Ecto neural progenitor cell (in vitro differentiated cells): Measurements from ENCODE around the gene ALLC.

ENCODE experiments used
- DNase-seq: peaks from one replicate; pipeline ENCODE4 v3.0.0-alpha.2; 2018; ENCODE audit warnings: low spot score

Gene ALLC

GRCh38 chr2:3725458-3726250 lies 67.7 kb downstream of the ALLC start:
- no peak for DNase-seq

- no peak for DNase-seq
Observed at GRCh38 chr2:3726511-3726910, 68.5 kb downstream of the ALLC start.

- no peak for DNase-seq
Observed at GRCh38 chr2:3727397-3728045, 69.5 kb downstream of the ALLC start.

GRCh38 chr2:3728104-3729054 lies 70.4 kb downstream of the ALLC start:
- DNase-seq = no peak

GRCh38 chr2:3729055-3729448 lies 71.1 kb downstream of the ALLC start:
- DNase-seq = no peak

GRCh38 chr2:3729786-3730185 lies 71.8 kb downstream of the ALLC start:
- DNase-seq = no peak

- DNase-seq = no peak
Observed at GRCh38 chr2:3730646-3731045, 72.6 kb downstream of the ALLC start.

GRCh38 chr2:3731829-3732228 lies 73.8 kb downstream of the ALLC start:
- DNase-seq = no peak

GRCh38 chr2:3736112-3736511 lies 78.1 kb downstream of the ALLC start:
- DNase-seq = peak; percentile 13

GRCh38 chr2:3737128-3737527 lies 79.1 kb downstream of the ALLC start:
- peak; percentile 23 for DNase-seq

GRCh38 chr2:3738454-3738853 lies 80.5 kb downstream of the ALLC start:
- DNase-seq = peak; percentile 51

- peak; percentile 43 for DNase-seq
Observed at GRCh38 chr2:3739313-3739712, 81.3 kb downstream of the ALLC start.

- no peak for DNase-seq
Observed at GRCh38 chr2:3741396-3741795, 83.4 kb downstream of the ALLC start.

- DNase-seq = no peak
Observed at GRCh38 chr2:3741867-3742602, 84.0 kb downstream of the ALLC start.

GRCh38 chr2:3742743-3743508 lies 84.9 kb downstream of the ALLC start:
- DNase-seq = no peak

- no peak for DNase-seq
Observed at GRCh38 chr2:3743951-3744555, 86.1 kb downstream of the ALLC start.

GRCh38 chr2:3745920-3746319 lies 87.9 kb downstream of the ALLC start:
- DNase-seq = no peak

- no peak for DNase-seq
Observed at GRCh38 chr2:3747032-3747654, 89.1 kb downstream of the ALLC start.

- no peak for DNase-seq
Observed at GRCh38 chr2:3747826-3748225, 89.8 kb downstream of the ALLC start.

GRCh38 chr2:3749201-3749600 lies 91.2 kb downstream of the ALLC start:
- no peak for DNase-seq
